A673 (cell line): ENCODE data around the gene NEK9.

Source experiments
- CTCF ChIP-seq: fragments of 300-800, 200-600 bp; sonication (generic); conservative IDR thresholded peaks from 2 replicates; pipeline ENCODE4 v1.5.1; 2017; ENCODE audit warnings: low read depth, mild to moderate bottlenecking, antibody characterized with exemption, low read length, moderate library complexity, mixed read lengths
- EZH2 ChIP-seq: fragments of 200-600 bp; sonication (generic); IDR thresholded peaks from 2 replicates; pipeline ENCODE4 v1.6.1; 2017; ENCODE audit warnings: borderline replicate concordance, low read depth, mild to moderate bottlenecking, mixed read lengths, antibody characterized with exemption, low read length; ENCODE audit not compliant: poor library complexity, severe bottlenecking

GRCh38 chr14:75067212-75067611, 59.6 kb downstream of the NEK9 start:
- TF ChIP-seq CTCF, result no peak
- no peak for TF ChIP-seq EZH2
